ENCODE results near the gene PIGS. TPM values are rescaled to one million over a fixed set of nuclear protein-coding genes. Genes with fewer than 3 reads are reported as not detected.

Gene PIGS
- polyA plus RNA-seq, 2 donors, result 9.8 to 30.7 TPM

DNA sequence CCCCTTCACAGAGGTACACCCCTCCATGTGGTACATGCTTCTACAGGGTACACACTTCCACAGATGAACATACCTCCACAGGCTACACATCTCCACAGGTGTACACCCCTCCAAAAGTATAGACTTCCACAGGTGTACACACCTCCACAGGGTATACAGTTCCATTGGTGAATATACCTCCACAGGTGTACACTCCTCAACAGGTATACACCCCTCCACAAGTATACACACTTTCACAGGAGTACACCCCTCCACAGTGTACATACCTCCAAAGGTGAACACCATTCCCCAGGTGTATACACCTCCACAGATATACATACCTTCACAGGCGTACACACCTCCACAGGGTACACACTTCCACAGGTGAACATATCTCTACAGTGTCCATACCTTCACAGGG, 55.8 kb downstream of the PIGS start:
- Histone ChIP-seq H3K4me1 (ENCODE audit: control insufficient read depth in 2 of 2, insufficient read depth in 2 of 2, low read length in 1 of 2) (peaks cover 0 to 9% of the 10 kb centered on the region in 2 donors), H3K9me3 (ENCODE audit: control insufficient read depth in 2 of 2, insufficient read depth in 1 of 2, low read depth in 1 of 2, low read length in 1 of 2) (no peaks in the 10 kb centered on the region), H3K27ac (ENCODE audit: low read depth in 2 of 2, low read length in 1 of 2) (no peak overlapping the region), H3K36me3 (ENCODE audit: control insufficient read depth in 2 of 2, insufficient read depth in 2 of 2, low read length in 1 of 2) (peaks cover 0 to 5% of the 10 kb centered on the region in 2 donors), H3K4me3 (ENCODE audit: low read depth in 1 of 2, low read length in 2 of 2) (no peak overlapping the region), H3K27me3 (ENCODE audit: control insufficient read depth in 1 of 2, insufficient read depth in 2 of 2, low read length in 2 of 2) (no peaks in the 10 kb centered on the region)
- 93 to 95% methylated on average over 1 of the region's 1 CpG for WGBS, 2 donors

DNA sequence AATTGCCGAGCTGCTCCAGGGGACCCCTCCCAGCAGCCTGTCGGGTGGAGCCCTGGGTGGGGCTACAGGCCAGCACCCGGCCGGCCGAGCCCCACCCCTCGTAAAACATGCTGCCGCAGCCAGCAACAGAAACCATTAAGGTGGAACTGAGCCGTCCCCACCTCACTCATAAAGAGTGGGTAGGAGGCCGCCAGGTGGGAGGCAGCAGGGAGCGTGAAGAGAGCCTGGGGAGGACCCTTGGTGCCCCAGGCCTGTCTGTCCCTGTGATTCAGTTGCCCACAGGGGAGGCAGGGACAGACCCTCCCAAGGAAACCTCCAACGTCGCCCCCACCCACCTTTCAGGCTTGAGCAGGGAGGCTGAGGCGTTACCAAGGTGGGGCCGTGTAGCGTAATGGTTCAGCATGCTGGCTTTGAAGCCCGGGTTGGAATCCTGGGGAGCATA, 56.7 kb downstream of the PIGS start:
- Histone ChIP-seq H3K9me3 (ENCODE audit: control insufficient read depth in 2 of 2, insufficient read depth in 1 of 2, low read depth in 1 of 2, low read length in 1 of 2) (no peaks in the 10 kb centered on the region), H3K27ac (ENCODE audit: low read depth in 2 of 2, low read length in 1 of 2) (peak overlapping the region; percentile 62 to 75), H3K27me3 (ENCODE audit: control insufficient read depth in 1 of 2, insufficient read depth in 2 of 2, low read length in 2 of 2) (no peaks in the 10 kb centered on the region), H3K36me3 (ENCODE audit: control insufficient read depth in 2 of 2, insufficient read depth in 2 of 2, low read length in 1 of 2) (peaks cover 0 to 6% of the 10 kb centered on the region in 2 donors), H3K4me1 (ENCODE audit: control insufficient read depth in 2 of 2, insufficient read depth in 2 of 2, low read length in 1 of 2) (peaks cover 0 to 13% of the 10 kb centered on the region in 2 donors), H3K4me3 (ENCODE audit: low read depth in 1 of 2, low read length in 2 of 2) (no peak overlapping the region)
- 43% methylated on average over 16 of the region's 16 CpGs for WGBS, 2 donors

DNA sequence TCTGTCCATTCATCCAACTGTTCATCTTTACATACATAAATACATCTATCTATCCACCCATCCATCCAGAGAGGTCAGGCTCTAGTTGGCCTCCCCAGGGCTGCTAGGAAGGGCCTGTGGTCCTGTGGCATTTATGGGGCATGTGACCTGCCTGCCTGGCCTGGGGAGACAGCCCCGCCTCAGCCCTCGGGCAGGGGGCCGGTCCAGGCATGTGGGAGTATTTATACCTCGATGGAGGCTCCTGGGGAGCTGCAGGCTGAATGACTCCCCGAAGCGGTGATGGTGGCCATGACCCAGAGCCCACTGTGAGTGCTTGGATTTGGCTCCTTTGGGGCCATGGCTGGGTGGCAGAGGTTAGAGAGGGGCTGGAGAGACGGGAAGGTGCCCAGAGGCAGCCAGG, 57.8 kb downstream of the PIGS start:
- H3K27me3 ChIP-seq (ENCODE audit: control insufficient read depth in 1 of 2, insufficient read depth in 2 of 2, low read length in 2 of 2), result no peaks in the 10 kb centered on the region
- H3K27ac ChIP-seq (ENCODE audit: low read depth in 2 of 2, low read length in 1 of 2), result peak overlapping the region in 1 of 2 donors; percentile 75
- H3K36me3 ChIP-seq (ENCODE audit: control insufficient read depth in 2 of 2, insufficient read depth in 2 of 2, low read length in 1 of 2), result peaks cover 0 to 4% of the 10 kb centered on the region in 2 donors
- H3K9me3 ChIP-seq (ENCODE audit: control insufficient read depth in 2 of 2, insufficient read depth in 1 of 2, low read depth in 1 of 2, low read length in 1 of 2), result no peaks in the 10 kb centered on the region
- WGBS, 2 donors, result 65 to 73% methylated on average over 6 to 7 of the region's 7 CpGs
- no peak overlapping the region for H3K4me3 ChIP-seq (ENCODE audit: low read depth in 1 of 2, low read length in 2 of 2)
- H3K4me1 ChIP-seq (ENCODE audit: control insufficient read depth in 2 of 2, insufficient read depth in 2 of 2, low read length in 1 of 2), result peaks cover 0 to 17% of the 10 kb centered on the region in 2 donors

DNA sequence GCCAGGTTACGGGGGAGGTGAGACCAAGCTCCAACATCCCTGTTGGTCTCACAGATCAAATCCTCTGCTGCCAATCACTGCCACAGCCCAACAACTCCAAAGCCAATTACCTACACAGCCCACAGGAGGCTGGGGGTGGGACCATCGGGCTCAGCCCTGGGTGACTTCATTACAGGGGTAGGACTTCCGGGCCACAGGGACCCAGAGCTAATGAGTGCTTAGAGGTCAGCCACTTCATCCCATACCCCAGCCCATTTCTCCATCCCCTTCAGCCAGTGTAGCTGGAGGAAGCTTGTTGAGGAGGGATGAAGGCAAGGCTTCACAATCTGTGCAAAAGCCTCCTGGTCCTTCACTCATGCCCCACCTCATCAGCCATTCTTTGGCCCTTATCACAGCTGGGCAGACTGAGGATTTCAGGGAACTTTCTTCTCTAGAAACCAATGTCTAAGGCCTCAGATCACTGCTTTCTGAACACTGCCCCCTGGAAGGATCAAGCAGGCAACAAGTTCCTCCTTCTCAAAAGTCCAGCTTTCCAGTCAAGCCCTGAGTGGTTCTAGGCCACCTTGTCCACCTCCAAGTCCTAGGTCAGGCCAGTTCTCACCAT, 59.4 kb downstream of the PIGS start:
- Histone ChIP-seq H3K4me3 (ENCODE audit: low read depth in 1 of 2, low read length in 2 of 2) (no peak overlapping the region), H3K4me1 (ENCODE audit: control insufficient read depth in 2 of 2, insufficient read depth in 2 of 2, low read length in 1 of 2) (peaks cover 0 to 23% of the 10 kb centered on the region in 2 donors), H3K27ac (ENCODE audit: low read depth in 2 of 2, low read length in 1 of 2) (no peak overlapping the region), H3K27me3 (ENCODE audit: control insufficient read depth in 1 of 2, insufficient read depth in 2 of 2, low read length in 2 of 2) (no peaks in the 10 kb centered on the region), H3K36me3 (ENCODE audit: control insufficient read depth in 2 of 2, insufficient read depth in 2 of 2, low read length in 1 of 2) (peaks cover 0 to 4% of the 10 kb centered on the region in 2 donors), H3K9me3 (ENCODE audit: control insufficient read depth in 2 of 2, insufficient read depth in 1 of 2, low read depth in 1 of 2, low read length in 1 of 2) (no peaks in the 10 kb centered on the region)
- 85 to 93% methylated on average over 3 of the region's 3 CpGs for WGBS, 2 donors

DNA sequence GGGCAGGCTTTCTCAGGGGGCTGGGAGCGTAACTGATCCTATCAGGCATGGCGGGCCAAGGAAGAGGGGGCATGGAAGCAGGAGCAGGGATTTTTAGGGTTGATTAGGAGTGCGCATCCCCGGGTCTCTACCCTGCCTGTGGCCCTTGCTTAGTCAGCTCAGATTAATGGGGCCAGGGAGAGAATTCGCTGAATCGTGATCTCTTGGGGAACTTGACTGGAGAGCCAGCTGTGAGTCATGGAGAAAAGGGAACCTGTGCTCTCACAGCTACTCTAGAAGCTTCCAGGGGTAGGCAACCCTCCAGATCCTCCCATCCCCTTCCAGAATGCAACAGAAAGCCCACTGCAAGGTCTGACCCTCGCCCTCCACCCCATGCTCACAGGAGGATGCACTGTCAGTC, 61.5 kb downstream of the PIGS start:
- Histone ChIP-seq H3K27me3 (ENCODE audit: control insufficient read depth in 1 of 2, insufficient read depth in 2 of 2, low read length in 2 of 2) (no peaks in the 10 kb centered on the region), H3K4me1 (ENCODE audit: control insufficient read depth in 2 of 2, insufficient read depth in 2 of 2, low read length in 1 of 2) (peaks cover 0 to 34% of the 10 kb centered on the region in 2 donors), H3K36me3 (ENCODE audit: control insufficient read depth in 2 of 2, insufficient read depth in 2 of 2, low read length in 1 of 2) (peaks cover 0 to 4% of the 10 kb centered on the region in 2 donors), H3K9me3 (ENCODE audit: control insufficient read depth in 2 of 2, insufficient read depth in 1 of 2, low read depth in 1 of 2, low read length in 1 of 2) (no peaks in the 10 kb centered on the region), H3K4me3 (ENCODE audit: low read depth in 1 of 2, low read length in 2 of 2) (no peak overlapping the region), H3K27ac (ENCODE audit: low read depth in 2 of 2, low read length in 1 of 2) (no peak overlapping the region)
- 57 to 79% methylated on average over 7 of the region's 7 CpGs for WGBS, 2 donors

DNA sequence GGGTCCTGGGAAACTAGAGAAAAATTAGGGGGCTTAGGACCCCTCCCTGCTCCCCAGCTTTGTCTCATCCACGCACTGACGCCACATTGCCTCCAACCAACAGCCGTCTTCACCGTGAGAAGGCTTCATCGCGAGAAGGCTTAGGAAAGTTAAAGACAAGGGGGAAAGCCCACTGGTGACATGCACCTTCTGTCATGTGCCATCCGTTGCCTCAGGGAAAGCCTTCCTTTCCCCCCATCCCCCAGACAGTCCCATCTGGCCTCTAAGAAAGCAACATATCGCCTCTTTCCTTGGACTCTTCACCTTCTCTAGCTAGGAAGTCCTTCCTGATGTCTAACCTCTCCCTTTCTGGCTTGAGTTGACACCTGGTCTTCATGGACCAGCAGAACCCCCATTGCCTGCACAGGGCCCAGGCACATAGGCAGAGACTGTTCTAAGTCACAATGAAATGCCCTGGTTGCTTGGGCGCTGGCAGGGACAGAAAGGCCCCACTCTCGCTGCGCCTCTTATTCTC, 63.1 kb downstream of the PIGS start:
- Histone ChIP-seq H3K27me3 (ENCODE audit: control insufficient read depth in 1 of 2, insufficient read depth in 2 of 2, low read length in 2 of 2) (no peaks in the 10 kb centered on the region), H3K4me3 (ENCODE audit: low read depth in 1 of 2, low read length in 2 of 2) (peak overlapping the region; percentile 0 to 26), H3K4me1 (ENCODE audit: control insufficient read depth in 2 of 2, insufficient read depth in 2 of 2, low read length in 1 of 2) (peaks cover 0 to 27% of the 10 kb centered on the region in 2 donors), H3K36me3 (ENCODE audit: control insufficient read depth in 2 of 2, insufficient read depth in 2 of 2, low read length in 1 of 2) (peaks cover 0 to 4% of the 10 kb centered on the region in 2 donors), H3K27ac (ENCODE audit: low read depth in 2 of 2, low read length in 1 of 2) (peak overlapping the region; percentile 69 to 87), H3K9me3 (ENCODE audit: control insufficient read depth in 2 of 2, insufficient read depth in 1 of 2, low read depth in 1 of 2, low read length in 1 of 2) (no peaks in the 10 kb centered on the region)
- 55 to 56% methylated on average over 11 of the region's 11 CpGs for WGBS, 2 donors

DNA sequence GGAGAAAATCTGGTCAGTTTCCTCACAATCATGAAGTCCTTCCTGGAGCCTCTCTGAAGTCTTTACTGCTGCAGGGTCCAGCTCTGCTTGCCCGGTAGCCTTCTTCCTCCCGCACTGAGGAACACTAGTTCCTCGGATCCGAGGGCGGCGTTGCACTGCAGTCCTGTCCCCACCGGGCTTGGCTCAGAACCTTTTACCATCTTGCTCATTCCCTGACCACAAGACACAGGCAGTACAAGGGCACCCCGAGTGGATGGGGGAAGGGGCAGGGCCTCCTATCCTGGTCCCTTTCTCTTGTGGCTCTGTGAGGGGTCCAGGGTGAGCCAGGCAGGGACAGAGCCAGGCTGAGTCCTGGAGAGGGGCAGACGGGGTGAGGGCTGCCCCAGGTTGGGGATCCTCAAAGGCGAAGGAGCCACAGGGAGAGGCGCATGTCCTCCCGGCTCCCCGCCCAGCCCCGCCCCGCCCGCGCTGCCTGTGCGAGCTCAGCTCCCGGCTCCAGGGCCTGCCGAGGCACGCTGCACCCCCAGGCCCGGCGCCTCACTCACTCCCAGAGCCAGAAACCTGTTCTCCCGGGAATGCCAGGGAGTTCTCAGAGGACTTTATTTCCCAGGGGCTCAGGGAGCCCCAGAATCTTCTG, 63.6 kb downstream of the PIGS start:
- WGBS, 2 donors, result 27% methylated on average over 24 of the region's 24 CpGs
- Histone ChIP-seq H3K27ac (ENCODE audit: low read depth in 2 of 2, low read length in 1 of 2) (peak overlapping the region; percentile 69 to 88), H3K36me3 (ENCODE audit: control insufficient read depth in 2 of 2, insufficient read depth in 2 of 2, low read length in 1 of 2) (peaks cover 0 to 4% of the 10 kb centered on the region in 2 donors), H3K4me3 (ENCODE audit: low read depth in 1 of 2, low read length in 2 of 2) (peak overlapping the region; percentile 43 to 49), H3K9me3 (ENCODE audit: control insufficient read depth in 2 of 2, insufficient read depth in 1 of 2, low read depth in 1 of 2, low read length in 1 of 2) (no peaks in the 10 kb centered on the region), H3K4me1 (ENCODE audit: control insufficient read depth in 2 of 2, insufficient read depth in 2 of 2, low read length in 1 of 2) (peaks cover 0 to 27% of the 10 kb centered on the region in 2 donors), H3K27me3 (ENCODE audit: control insufficient read depth in 1 of 2, insufficient read depth in 2 of 2, low read length in 2 of 2) (no peaks in the 10 kb centered on the region)

DNA sequence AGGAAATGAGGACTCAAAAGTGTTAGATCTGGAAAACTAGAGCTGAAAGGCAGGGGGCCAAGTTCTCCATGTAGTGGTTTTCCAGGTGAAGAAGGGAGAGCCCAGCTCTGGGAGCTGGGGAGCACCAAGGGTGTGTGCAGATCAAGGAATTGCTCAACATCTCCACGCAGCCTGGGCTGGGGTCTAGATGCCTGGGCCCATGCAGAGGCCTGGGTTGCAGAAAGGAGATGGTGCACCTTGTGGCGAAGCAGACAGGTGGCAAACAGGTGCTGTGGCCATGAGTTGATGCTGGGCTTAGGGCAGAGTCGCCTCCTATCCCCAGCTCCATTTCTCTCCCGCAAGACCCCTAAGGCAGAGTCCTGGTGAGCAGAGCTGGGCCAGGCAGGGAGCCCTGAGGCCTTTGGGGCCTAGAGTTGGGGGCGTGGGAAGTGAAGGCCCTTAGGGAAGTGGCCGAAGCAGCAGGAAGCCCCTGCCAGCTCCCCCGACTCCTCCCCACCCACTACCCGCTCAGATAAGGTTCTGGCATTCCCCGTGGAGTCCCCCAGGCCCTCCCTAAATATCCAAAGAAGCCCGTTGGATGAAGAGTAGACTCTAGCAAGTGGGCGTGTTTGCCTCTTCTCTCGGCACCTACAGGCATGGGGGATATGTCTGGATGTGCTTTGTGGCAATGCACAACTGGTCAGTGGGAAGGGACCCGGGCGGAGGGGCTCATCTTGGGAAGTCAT, 64.4 kb downstream of the PIGS start:
- Histone ChIP-seq H3K4me1 (ENCODE audit: control insufficient read depth in 2 of 2, insufficient read depth in 2 of 2, low read length in 1 of 2) (peaks cover 0 to 27% of the 10 kb centered on the region in 2 donors), H3K9me3 (ENCODE audit: control insufficient read depth in 2 of 2, insufficient read depth in 1 of 2, low read depth in 1 of 2, low read length in 1 of 2) (no peaks in the 10 kb centered on the region), H3K4me3 (ENCODE audit: low read depth in 1 of 2, low read length in 2 of 2) (peak overlapping the region; percentile 43 to 49), H3K27me3 (ENCODE audit: control insufficient read depth in 1 of 2, insufficient read depth in 2 of 2, low read length in 2 of 2) (no peaks in the 10 kb centered on the region), H3K27ac (ENCODE audit: low read depth in 2 of 2, low read length in 1 of 2) (peak overlapping the region; percentile 69 to 88), H3K36me3 (ENCODE audit: control insufficient read depth in 2 of 2, insufficient read depth in 2 of 2, low read length in 1 of 2) (peaks cover 0 to 2% of the 10 kb centered on the region in 2 donors)
- 51 to 62% methylated on average over 14 of the region's 14 CpGs for WGBS, 2 donors

DNA sequence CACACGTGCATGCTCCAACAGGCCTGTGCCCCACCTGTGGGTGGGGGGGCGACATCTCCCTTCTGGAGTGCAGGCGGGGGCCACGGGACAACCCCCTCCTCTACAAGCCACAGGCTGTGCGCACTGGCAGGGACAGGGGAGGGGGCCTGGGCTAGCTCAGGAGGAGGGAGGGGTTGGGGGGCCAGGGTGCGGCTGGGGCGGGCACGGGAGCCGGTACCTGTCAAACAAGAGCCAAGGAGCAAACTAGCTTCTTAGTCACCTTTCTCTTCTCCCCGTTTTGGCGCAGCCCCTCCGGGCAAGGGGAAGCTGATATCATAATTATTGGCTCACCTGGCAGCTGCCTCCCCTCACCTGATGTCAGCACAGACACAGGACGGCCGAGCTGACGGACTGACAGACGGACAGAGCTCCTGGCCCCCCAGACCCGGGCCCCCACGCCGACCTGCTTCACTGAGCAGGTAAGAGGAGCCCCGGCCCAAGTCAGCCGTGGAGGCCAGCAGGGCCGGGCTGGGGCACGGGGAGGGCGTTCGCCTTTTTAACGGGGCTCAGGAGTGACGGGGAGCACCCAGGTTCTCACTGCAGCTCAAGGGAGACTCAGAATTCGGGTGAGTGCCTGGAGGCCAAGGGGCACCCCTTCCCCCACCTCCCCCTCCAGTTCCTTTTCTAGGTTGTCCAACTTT, 65.2 kb downstream of the PIGS start, which contains the start of gene FOXN1:
Gene FOXN1, plus strand, starts transcription at position 363 of the 680 bp plus-strand sequence. CDS start 17,622 bp downstream, outside the sequence.
- H3K27ac ChIP-seq (ENCODE audit: low read depth in 2 of 2, low read length in 1 of 2), result peak within 1 kb of the TSS; percentile 69 to 88
- H3K9me3 ChIP-seq (ENCODE audit: control insufficient read depth in 2 of 2, insufficient read depth in 1 of 2, low read depth in 1 of 2, low read length in 1 of 2), result no peaks in the 10 kb centered on the region
- H3K4me1 ChIP-seq (ENCODE audit: control insufficient read depth in 2 of 2, insufficient read depth in 2 of 2, low read length in 1 of 2), result peaks cover 6 to 28% of the 10 kb centered on the region in 2 donors
- peak within 1 kb of the TSS; percentile 43 to 49 for H3K4me3 ChIP-seq (ENCODE audit: low read depth in 1 of 2, low read length in 2 of 2)
- WGBS, 2 donors, result 46 to 71% methylated on average over 24 to 28 of the region's 28 CpGs
- peaks cover 0 to 2% of the 10 kb centered on the region in 2 donors for H3K36me3 ChIP-seq (ENCODE audit: control insufficient read depth in 2 of 2, insufficient read depth in 2 of 2, low read length in 1 of 2)
- no peaks in the 10 kb centered on the region for H3K27me3 ChIP-seq (ENCODE audit: control insufficient read depth in 1 of 2, insufficient read depth in 2 of 2, low read length in 2 of 2)

Measured in esophagus (tissue), 2 donors.